Fibroblast of mammary gland (primary cell): ENCODE data around the gene TMEM208.

Experiments used
- DNase-seq: peaks from one replicate; pipeline ENCODE4 v3.0.0-alpha.2; 2010; ENCODE audit warnings: low read depth
- H3K4me3 ChIP-seq: 2 replicates; pipeline ENCODE4 v1.5.1; 2011; ENCODE audit warnings: low read depth, mild to moderate bottlenecking, low read length, moderate library complexity; ENCODE audit not compliant: control insufficient read depth
- CTCF ChIP-seq: conservative IDR thresholded peaks from 2 replicates; pipeline ENCODE4 v1.5.1; 2011; ENCODE audit warnings: low read depth, low read length, inconsistent platforms; ENCODE audit not compliant: control insufficient read depth, insufficient read depth

The TMEM208 gene

GRCh38 chr16:67258161-67258835 is 31.4 kb downstream of the TMEM208 start:
- no peak for DNase-seq
- no peak for TF ChIP-seq CTCF
- H3K4me3 ChIP-seq = no peak overlapping the region

DNA sequence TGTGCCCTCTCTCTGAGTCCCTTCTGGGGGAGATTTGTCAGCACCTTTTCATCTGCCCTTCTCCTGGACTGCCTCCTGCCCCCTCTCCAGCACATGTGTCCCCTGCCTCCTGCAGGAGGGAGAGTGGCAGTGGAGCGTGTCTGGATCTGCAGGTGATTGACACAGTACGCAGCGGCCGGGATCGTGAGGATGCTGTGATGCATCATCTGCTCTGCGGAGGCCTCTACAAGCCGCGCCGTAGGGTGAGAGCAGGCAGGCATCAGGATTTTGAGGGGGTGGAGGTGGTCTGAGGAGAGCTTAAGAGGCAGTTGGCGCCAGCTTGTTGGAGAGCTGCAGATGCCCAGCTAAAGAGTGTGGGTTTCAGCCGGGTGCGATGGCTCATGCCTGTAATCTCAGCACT is 32.8 kb downstream of the TMEM208 start:
- no peak overlapping the region for H3K4me3 ChIP-seq
- DNase-seq = no peak
- TF ChIP-seq CTCF = no peak

GRCh38 chr16:67260426-67261063 is 33.6 kb downstream of the TMEM208 start:
- peak; percentile 69 for DNase-seq
- TF ChIP-seq CTCF = peak; percentile 74
- no peak overlapping the region for H3K4me3 ChIP-seq

DNA sequence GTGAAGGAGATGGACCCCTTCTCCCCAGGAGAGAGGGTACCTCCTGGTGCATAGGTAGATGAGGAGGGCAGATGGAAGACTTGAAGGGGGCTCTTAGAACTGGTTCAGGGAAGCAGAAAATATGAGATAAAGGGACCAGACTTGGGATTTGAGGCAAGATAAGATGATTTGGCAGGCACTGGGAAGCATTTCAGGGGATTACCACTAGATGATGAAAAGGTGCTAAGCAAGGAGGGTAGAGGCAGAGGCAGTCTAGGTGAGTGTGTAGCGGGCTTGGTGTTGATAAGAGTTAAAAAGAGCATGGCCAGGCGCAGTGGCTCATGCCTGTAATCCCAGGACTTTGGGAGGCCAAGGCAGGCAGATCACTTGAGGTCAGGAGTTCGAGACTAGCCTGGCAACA is 36.3 kb downstream of the TMEM208 start:
- no peak for DNase-seq
- no peak overlapping the region for H3K4me3 ChIP-seq
- no peak for TF ChIP-seq CTCF

DNA sequence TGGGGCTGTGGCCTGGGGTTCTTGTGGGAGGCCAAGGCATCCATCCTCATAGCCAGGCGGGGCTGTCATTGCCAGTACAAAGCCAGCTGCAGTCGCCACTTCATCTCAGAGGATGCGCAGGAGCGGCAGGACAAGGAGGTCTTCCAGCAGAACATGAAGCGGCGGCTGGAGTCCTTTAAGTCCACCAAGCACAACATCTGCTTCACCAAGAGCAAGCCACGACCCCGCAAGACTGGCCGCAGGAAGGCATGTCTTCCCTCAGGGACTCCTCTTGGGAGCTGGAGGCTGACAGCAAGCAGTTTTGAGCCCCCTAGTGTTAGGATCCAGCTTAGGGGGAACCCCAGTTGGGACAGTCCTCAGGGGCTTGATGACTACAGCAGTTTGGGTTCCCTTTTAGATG is 37.3 kb downstream of the TMEM208 start:
- no peak for TF ChIP-seq CTCF
- no peak overlapping the region for H3K4me3 ChIP-seq
- no peak for DNase-seq

GRCh38 chr16:67264866-67265265 is 37.9 kb downstream of the TMEM208 start:
- TF ChIP-seq CTCF = no peak
- no peak overlapping the region for H3K4me3 ChIP-seq
- DNase-seq = no peak
